Measurements from ENCODE around the gene WDR31. TPM values are rescaled to one million over a fixed set of nuclear protein-coding genes. Genes with fewer than 3 reads are reported as not detected.

The WDR31 gene
- polyA plus RNA-seq, 1 donor (not counting 4 experiments of a cell fraction or from before 2014, with no cell fraction given) = 0.94 TPM

DNA sequence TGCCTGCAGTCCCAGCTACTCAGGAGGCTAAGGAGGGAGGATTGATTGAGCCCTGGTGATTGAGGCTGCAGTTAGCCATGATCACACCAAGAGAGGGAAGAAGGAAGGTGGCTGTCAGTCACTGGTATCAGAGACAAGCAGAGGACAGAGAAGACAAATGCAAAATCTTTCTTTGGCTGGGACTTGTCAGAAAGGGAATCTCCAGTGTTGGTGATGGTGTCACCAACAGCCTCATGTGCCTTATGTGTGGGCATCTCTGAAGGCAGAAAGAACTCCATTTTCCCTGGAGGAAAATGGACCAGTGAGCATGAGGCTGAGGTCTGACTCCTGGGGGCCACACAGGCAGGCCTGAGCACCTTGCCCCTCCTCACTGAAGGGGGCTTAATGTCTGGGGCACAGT, 24.8 kb downstream of the WDR31 start:
- dilution Hi-C loops (cut with MboI; ENCODE audit: extremely low pct_ligation_motif_present, low sequenced_read_pairs) = no loop called here
- TF ChIP-seq CTCF (optimal IDR thresholded peaks at IDR 0.05 in 1 of 3, IDR thresholded peaks at IDR 0.05 in 1 of 3, conservative IDR thresholded peaks at IDR 0.05 in 1 of 3; ENCODE audit: extremely low read depth in 1 of 3, insufficient read depth in 2 of 3, low read length in 3 of 3) (no peak), EZH2 (IDR thresholded peaks at IDR 0.05; ENCODE audit: low read length) (no peak)
- Histone ChIP-seq H3K79me2 (ENCODE audit: control insufficient read depth, insufficient read depth, low read length) (no peaks in the 10 kb centered on the region), H4K20me1 (ENCODE audit: control insufficient read depth, extremely low read depth, insufficient read depth, low read length) (no peaks in the 10 kb centered on the region), H3K27me3 (ENCODE audit: control insufficient read depth, extremely low read depth, insufficient read depth, low read length) (no peaks in the 10 kb centered on the region), H3K4me3 (ENCODE audit: control insufficient read depth in 2 of 3, extremely low read depth in 1 of 3, insufficient read depth in 2 of 3, low read depth in 1 of 3, low read length in 3 of 3) (no peak overlapping the region), H3K9ac (ENCODE audit: control insufficient read depth, extremely low read depth, insufficient read depth, low read length) (no peak overlapping the region), H3K4me2 (ENCODE audit: control insufficient read depth, extremely low read depth, insufficient read depth, low read depth, low read length) (no peak overlapping the region), H3K9me3 (ENCODE audit: control insufficient read depth, low read depth, low read length) (no peaks in the 10 kb centered on the region), H3K4me1 (ENCODE audit: control insufficient read depth, extremely low read depth, insufficient read depth, low read length) (no peaks in the 10 kb centered on the region), H3K36me3 (ENCODE audit: control insufficient read depth in 2 of 2, extremely low read depth in 1 of 2, insufficient read depth in 2 of 2, low read length in 2 of 2) (peaks cover 0 to 2% of the 10 kb centered on the region in 2 experiments), H3K27ac (ENCODE audit: control insufficient read depth, insufficient read depth, low read length) (no peak overlapping the region), H3K9me1 (ENCODE audit: control insufficient read depth, extremely low read depth, insufficient read depth, low read length) (no peaks in the 10 kb centered on the region), H2AFZ (ENCODE audit: control insufficient read depth, low read length) (no peak overlapping the region)
- FAIRE-seq (no peak), DNase-seq (ENCODE audit: low read depth, low spot score) (no peak)

DNA sequence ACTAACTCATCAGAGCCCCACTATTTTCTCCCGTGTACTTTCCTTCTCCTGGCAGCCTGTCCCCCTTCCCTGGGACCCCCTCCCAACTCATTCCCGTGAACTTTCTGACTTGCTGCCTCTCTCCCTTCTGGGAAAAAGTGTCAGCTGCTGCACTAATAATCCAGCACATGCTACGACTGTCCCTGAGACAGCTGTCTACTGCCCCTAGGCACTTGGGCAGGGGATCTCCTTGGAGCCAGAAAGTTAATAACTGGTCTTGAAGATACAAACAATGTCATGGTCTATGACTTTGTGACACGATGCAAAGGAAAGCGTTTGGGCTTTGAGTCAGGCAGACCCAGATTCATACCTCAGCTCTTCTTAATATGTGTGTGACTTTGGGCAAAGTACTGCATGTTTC, 26.8 kb downstream of the WDR31 start:
- DNase-seq (ENCODE audit: low read depth, low spot score) = no peak
- Histone ChIP-seq H3K9me1 (ENCODE audit: control insufficient read depth, extremely low read depth, insufficient read depth, low read length) (no peaks in the 10 kb centered on the region), H3K9ac (ENCODE audit: control insufficient read depth, extremely low read depth, insufficient read depth, low read length) (no peak overlapping the region), H3K79me2 (ENCODE audit: control insufficient read depth, insufficient read depth, low read length) (no peaks in the 10 kb centered on the region), H3K4me3 (ENCODE audit: control insufficient read depth in 2 of 3, extremely low read depth in 1 of 3, insufficient read depth in 2 of 3, low read depth in 1 of 3, low read length in 3 of 3) (no peak overlapping the region), H4K20me1 (ENCODE audit: control insufficient read depth, extremely low read depth, insufficient read depth, low read length) (no peaks in the 10 kb centered on the region), H3K9me3 (ENCODE audit: control insufficient read depth, low read depth, low read length) (no peaks in the 10 kb centered on the region), H3K4me1 (ENCODE audit: control insufficient read depth, extremely low read depth, insufficient read depth, low read length) (no peaks in the 10 kb centered on the region), H3K4me2 (ENCODE audit: control insufficient read depth, extremely low read depth, insufficient read depth, low read depth, low read length) (no peak overlapping the region), H3K27me3 (ENCODE audit: control insufficient read depth, extremely low read depth, insufficient read depth, low read length) (no peaks in the 10 kb centered on the region), H2AFZ (ENCODE audit: control insufficient read depth, low read length) (no peak overlapping the region), H3K27ac (ENCODE audit: control insufficient read depth, insufficient read depth, low read length) (no peak overlapping the region), H3K36me3 (ENCODE audit: control insufficient read depth in 2 of 2, extremely low read depth in 1 of 2, insufficient read depth in 2 of 2, low read length in 2 of 2) (no peaks in the 10 kb centered on the region)
- no peak for FAIRE-seq
- no peak for TF ChIP-seq CTCF (optimal IDR thresholded peaks at IDR 0.05 in 1 of 3, IDR thresholded peaks at IDR 0.05 in 1 of 3, conservative IDR thresholded peaks at IDR 0.05 in 1 of 3; ENCODE audit: extremely low read depth in 1 of 3, insufficient read depth in 2 of 3, low read length in 3 of 3)
- no peak for TF ChIP-seq EZH2 (IDR thresholded peaks at IDR 0.05; ENCODE audit: low read length)
- dilution Hi-C loops (cut with MboI; ENCODE audit: extremely low pct_ligation_motif_present, low sequenced_read_pairs) = no loop called here

Data from keratinocyte (primary cell).